NCI-H146 (cell line): Measurements from ENCODE around the gene MDFIC.

Source experiments
- DNase-seq: peaks from one replicate; lab custom pipeline; 2025; lab: John Stamatoyannopoulos, UW

Gene MDFIC

GRCh38 chr7:114997487-114998404, 75.9 kb downstream of the MDFIC start:
- no peak for DNase-seq

GRCh38 chr7:115004121-115004520, 82.2 kb downstream of the MDFIC start:
- no peak for DNase-seq

- DNase-seq, result no peak
Observed at GRCh38 chr7:115005251-115005650, 83.4 kb downstream of the MDFIC start.

GRCh38 chr7:115005953-115006352, 84.1 kb downstream of the MDFIC start:
- DNase-seq, result no peak

- no peak for DNase-seq
Observed at GRCh38 chr7:115007751-115008150, 85.9 kb downstream of the MDFIC start.

- DNase-seq, result no peak
Observed at GRCh38 chr7:115008465-115009114, 86.7 kb downstream of the MDFIC start.

GRCh38 chr7:115009139-115009538, 87.2 kb downstream of the MDFIC start:
- no peak for DNase-seq

- DNase-seq, result no peak
Observed at GRCh38 chr7:115009736-115010440, 88.0 kb downstream of the MDFIC start.

- no peak for DNase-seq
Observed at GRCh38 chr7:115010441-115010820, 88.5 kb downstream of the MDFIC start.

- DNase-seq, result no peak
Observed at GRCh38 chr7:115013886-115014285, 92.0 kb downstream of the MDFIC start.

- DNase-seq, result no peak
Observed at GRCh38 chr7:115014794-115015193, 92.9 kb downstream of the MDFIC start.

- no peak for DNase-seq
Observed at GRCh38 chr7:115015619-115016018, 93.7 kb downstream of the MDFIC start.

- no peak for DNase-seq
Observed at GRCh38 chr7:115019882-115020605, 98.2 kb downstream of the MDFIC start.

GRCh38 chr7:115023219-115023618, 101.3 kb downstream of the MDFIC start:
- no peak for DNase-seq

- DNase-seq, result no peak
Observed at GRCh38 chr7:115024276-115024675, 102.4 kb downstream of the MDFIC start.

- DNase-seq, result no peak
Observed at GRCh38 chr7:115032715-115033703, 111.1 kb downstream of the MDFIC start.

- DNase-seq, result no peak
Observed at GRCh38 chr7:115033917-115034459, 112.1 kb downstream of the MDFIC start.

- DNase-seq, result no peak
Observed at GRCh38 chr7:115034515-115034914, 112.6 kb downstream of the MDFIC start.

GRCh38 chr7:115037128-115037802, 115.4 kb downstream of the MDFIC start:
- no peak for DNase-seq

- no peak for DNase-seq
Observed at GRCh38 chr7:115038158-115038557, 116.3 kb downstream of the MDFIC start.
